GM19193 (cell line): ENCODE data around the gene RASEF.

ENCODE experiments used
- POLR2A ChIP-seq: IDR thresholded peaks from 4 replicates; pipeline ENCODE4 v1.6.1; 2011; ENCODE audit not compliant: insufficient read depth, insufficient read length; ENCODE audit errors: extremely low read depth

The RASEF gene

GRCh38 chr9:83062651-83063527 lies at the start of gene RASEF:
Gene RASEF (minus strand): TSS chr9:83063142. CDS start chr9:83062867, 275 bp downstream.
- no peak for TF ChIP-seq POLR2A

- TF ChIP-seq POLR2A = no peak
Observed at GRCh38 chr9:83111169-83111568, 48.2 kb upstream of the RASEF start.

- TF ChIP-seq POLR2A = no peak
Observed at GRCh38 chr9:83109296-83109695, 46.4 kb upstream of the RASEF start.

- TF ChIP-seq POLR2A = no peak
Observed at GRCh38 chr9:83108208-83108607, 45.3 kb upstream of the RASEF start.

GRCh38 chr9:83106772-83107171 lies 43.8 kb upstream of the RASEF start:
- no peak for TF ChIP-seq POLR2A

- TF ChIP-seq POLR2A = no peak
Observed at GRCh38 chr9:83106263-83106662, 43.3 kb upstream of the RASEF start.

GRCh38 chr9:83097633-83098032 lies 34.7 kb upstream of the RASEF start:
- no peak for TF ChIP-seq POLR2A

- TF ChIP-seq POLR2A = no peak
Observed at GRCh38 chr9:83081846-83082245, 18.9 kb upstream of the RASEF start.

GRCh38 chr9:83081010-83081409 lies 18.1 kb upstream of the RASEF start:
- no peak for TF ChIP-seq POLR2A

- no peak for TF ChIP-seq POLR2A
Observed at GRCh38 chr9:83071626-83072025, 8.7 kb upstream of the RASEF start.

- no peak for TF ChIP-seq POLR2A
Observed at GRCh38 chr9:83070261-83070660, 7.3 kb upstream of the RASEF start.

GRCh38 chr9:83069651-83070050 lies 6.7 kb upstream of the RASEF start:
- no peak for TF ChIP-seq POLR2A

GRCh38 chr9:83068414-83068813 lies 5.5 kb upstream of the RASEF start:
- no peak for TF ChIP-seq POLR2A

- no peak for TF ChIP-seq POLR2A
Observed at GRCh38 chr9:83067579-83067978, 4.6 kb upstream of the RASEF start.

GRCh38 chr9:83066771-83067170 lies 3.8 kb upstream of the RASEF start:
- TF ChIP-seq POLR2A = no peak

- no peak for TF ChIP-seq POLR2A
Observed at GRCh38 chr9:83065233-83065632, 2.3 kb upstream of the RASEF start.
